HFF-Myc (cell line): ENCODE results near the gene POLK.
"Not testable (repeated sequence)": the region's sequence is repeated elsewhere in the genome, so short reads cannot be mapped to it uniquely, and the experiment has no call there.

Experiments used
- DNase-seq: peaks from one replicate; pipeline ENCODE4 v3.0.0-alpha.2; 2011; ENCODE audit warnings: low read depth; ENCODE audit errors: extremely low read depth
- H3K4me3 ChIP-seq: replicated peaks from 2 replicates; pipeline ENCODE4 v1.5.1; 2011; ENCODE audit warnings: low read depth, mild to moderate bottlenecking, control low read depth, low read length
- CTCF ChIP-seq: IDR thresholded peaks from 2 replicates; pipeline ENCODE4 v1.5.1; 2012; ENCODE audit warnings: mild to moderate bottlenecking, low read depth, low read length, control low read depth; ENCODE audit errors: missing control alignments

POLK gene

GRCh38 chr5:75553358-75553757 is 41.7 kb downstream of the POLK start:
- no peak overlapping the region for H3K4me3 ChIP-seq
- no peak for TF ChIP-seq CTCF
- no peak for DNase-seq

- no peak for TF ChIP-seq CTCF
- no peak for DNase-seq
- no peak overlapping the region for H3K4me3 ChIP-seq
Measured at GRCh38 chr5:75558221-75558620, 46.5 kb downstream of the POLK start.

GRCh38 chr5:75558981-75559632 is 47.4 kb downstream of the POLK start:
- no peak for DNase-seq
- no peak overlapping the region for H3K4me3 ChIP-seq
- no peak for TF ChIP-seq CTCF

GRCh38 chr5:75560655-75561054 is 49.0 kb downstream of the POLK start:
- not testable (repeated sequence) for DNase-seq, H3K4me3 ChIP-seq

GRCh38 chr5:75565991-75566709 is 54.5 kb downstream of the POLK start:
- not testable (repeated sequence) for H3K4me3 ChIP-seq, DNase-seq

- TF ChIP-seq CTCF = no peak
- DNase-seq = peak; percentile 85
- H3K4me3 ChIP-seq = no peak overlapping the region
Measured at GRCh38 chr5:75566710-75567309, 55.1 kb downstream of the POLK start.

- no peak for TF ChIP-seq CTCF
- no peak overlapping the region for H3K4me3 ChIP-seq
- DNase-seq = no peak
Measured at GRCh38 chr5:75567710-75568109, 56.0 kb downstream of the POLK start.
